Right lobe of liver (tissue), 4 donors: Measurements from ENCODE around the gene ILF3.

ENCODE experiments used
- POLR2A ChIP-seq: fragments of 450-650 bp; IDR thresholded peaks from one replicate; pipeline ENCODE4 v1.6.1; 2017; ENCODE audit warnings: antibody characterized with exemption, mild to moderate bottlenecking
- TF ChIP-seq, protein P1 (sequence below), 4 donors: fragments of 200-600 bp in 3 of 4; fragments of 450-650 bp in 1 of 4; IDR thresholded peaks; one replicate each; pipeline versions ENCODE4 v1.5.1 to v1.8.0; 2016 to 2022; ENCODE audit warnings: antibody characterized with exemption in 4 of 4, mild to moderate bottlenecking in 2 of 4
- donor health status: DM: no; HTN: no; CAD: no.
- donor health status: DM: no; HTN: no; CAD: no.
- donor health status: DM: no; HTN: yes; CAD: no.

DNA sequence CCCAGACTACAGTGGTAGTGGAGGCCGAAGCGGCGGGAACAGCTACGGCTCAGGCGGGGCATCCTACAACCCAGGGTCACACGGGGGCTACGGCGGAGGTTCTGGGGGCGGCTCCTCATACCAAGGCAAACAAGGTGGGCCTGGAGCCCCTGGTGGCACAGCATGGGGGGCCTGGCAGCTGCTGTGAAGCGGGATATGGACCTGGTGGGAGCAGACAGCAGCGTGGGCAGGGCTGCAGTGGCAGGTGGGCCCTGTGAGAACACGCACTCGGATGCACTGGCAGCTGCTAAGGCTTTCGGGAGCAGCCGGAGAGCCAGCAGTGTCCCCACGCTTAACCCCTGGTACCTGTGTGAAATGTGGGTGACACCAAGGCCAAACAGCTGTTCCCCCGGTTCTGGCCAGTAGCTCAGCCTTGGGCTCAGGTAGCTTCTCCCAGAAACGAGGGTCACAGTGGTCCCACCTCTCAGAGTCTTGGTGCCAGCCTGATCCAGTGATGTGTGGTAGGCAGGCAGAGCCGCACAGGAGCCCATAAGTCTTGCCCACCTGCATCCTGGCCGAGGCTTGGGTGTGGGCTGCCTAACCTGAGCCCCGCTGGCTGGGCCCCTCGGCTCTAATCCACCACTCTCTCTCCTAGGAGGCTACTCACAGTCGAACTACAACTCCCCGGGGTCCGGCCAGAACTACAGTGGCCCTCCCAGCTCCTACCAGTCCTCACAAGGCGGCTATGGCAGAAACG lies 34.6 kb downstream of the ILF3 start:
- no peak for TF ChIP-seq POLR2A
- TF ChIP-seq, protein P1, sequence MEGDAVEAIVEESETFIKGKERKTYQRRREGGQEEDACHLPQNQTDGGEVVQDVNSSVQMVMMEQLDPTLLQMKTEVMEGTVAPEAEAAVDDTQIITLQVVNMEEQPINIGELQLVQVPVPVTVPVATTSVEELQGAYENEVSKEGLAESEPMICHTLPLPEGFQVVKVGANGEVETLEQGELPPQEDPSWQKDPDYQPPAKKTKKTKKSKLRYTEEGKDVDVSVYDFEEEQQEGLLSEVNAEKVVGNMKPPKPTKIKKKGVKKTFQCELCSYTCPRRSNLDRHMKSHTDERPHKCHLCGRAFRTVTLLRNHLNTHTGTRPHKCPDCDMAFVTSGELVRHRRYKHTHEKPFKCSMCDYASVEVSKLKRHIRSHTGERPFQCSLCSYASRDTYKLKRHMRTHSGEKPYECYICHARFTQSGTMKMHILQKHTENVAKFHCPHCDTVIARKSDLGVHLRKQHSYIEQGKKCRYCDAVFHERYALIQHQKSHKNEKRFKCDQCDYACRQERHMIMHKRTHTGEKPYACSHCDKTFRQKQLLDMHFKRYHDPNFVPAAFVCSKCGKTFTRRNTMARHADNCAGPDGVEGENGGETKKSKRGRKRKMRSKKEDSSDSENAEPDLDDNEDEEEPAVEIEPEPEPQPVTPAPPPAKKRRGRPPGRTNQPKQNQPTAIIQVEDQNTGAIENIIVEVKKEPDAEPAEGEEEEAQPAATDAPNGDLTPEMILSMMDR (IDR thresholded peaks at IDR 0.05): no peak
